Measurements from ENCODE around the gene PIP5K1B. TPM values are rescaled to one million over a fixed set of nuclear protein-coding genes. Genes with fewer than 3 reads are reported as not detected.

PIP5K1B gene
- total RNA-seq, 2 donors from 2014 or later: 3.9 to 7.1 TPM

DNA sequence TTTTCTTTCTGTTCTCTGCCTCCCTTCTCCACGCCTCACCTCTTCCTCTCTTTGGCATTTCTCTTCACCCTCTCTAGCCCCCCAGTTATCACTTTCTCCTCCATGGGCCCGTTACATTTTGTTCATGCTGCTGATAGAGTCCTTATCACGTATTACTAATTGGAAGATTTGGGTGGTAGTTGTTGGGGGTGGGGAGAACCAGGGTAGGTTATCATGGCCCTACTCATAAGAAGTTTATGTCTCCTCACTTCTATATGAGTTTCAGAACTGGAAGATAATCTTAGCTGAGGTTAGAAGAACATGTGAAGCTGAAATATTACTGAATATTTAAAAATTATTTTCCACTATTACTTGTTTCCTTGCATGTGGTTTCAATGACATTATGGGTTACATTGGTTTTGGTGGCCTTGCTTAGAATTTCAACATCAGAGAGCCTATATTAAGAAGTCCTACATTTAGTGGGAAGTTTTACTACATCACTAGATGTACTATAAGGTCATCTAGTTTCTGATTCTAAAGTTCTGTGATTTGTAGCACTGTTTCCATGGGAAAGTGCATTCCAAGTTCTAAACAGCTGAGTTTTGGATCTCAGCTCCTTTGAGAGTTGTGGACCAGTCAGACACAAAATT is 36.8 kb downstream of the PIP5K1B start:
- H3K27ac ChIP-seq: no peak overlapping the region
- peaks cover 2 to 15% of the 10 kb centered on the region in 2 donors for H3K4me1 ChIP-seq (ENCODE audit: control insufficient read depth in 1 of 2, low read depth in 2 of 2)
- no peaks in the 10 kb centered on the region for H3K36me3 ChIP-seq
- no peak overlapping the region for H3K4me3 ChIP-seq
- H3K9me3 ChIP-seq: no peaks in the 10 kb centered on the region
- DNase-seq (ENCODE audit: low spot score) (no peak), ATAC-seq (ENCODE audit: insufficient number of reproducible peaks, low FRiP score, low read depth) (no peak)
- H3K27me3 ChIP-seq (replicated peaks; ENCODE audit: insufficient read depth): no peaks in the 10 kb centered on the region
- TF ChIP-seq, protein P1, sequence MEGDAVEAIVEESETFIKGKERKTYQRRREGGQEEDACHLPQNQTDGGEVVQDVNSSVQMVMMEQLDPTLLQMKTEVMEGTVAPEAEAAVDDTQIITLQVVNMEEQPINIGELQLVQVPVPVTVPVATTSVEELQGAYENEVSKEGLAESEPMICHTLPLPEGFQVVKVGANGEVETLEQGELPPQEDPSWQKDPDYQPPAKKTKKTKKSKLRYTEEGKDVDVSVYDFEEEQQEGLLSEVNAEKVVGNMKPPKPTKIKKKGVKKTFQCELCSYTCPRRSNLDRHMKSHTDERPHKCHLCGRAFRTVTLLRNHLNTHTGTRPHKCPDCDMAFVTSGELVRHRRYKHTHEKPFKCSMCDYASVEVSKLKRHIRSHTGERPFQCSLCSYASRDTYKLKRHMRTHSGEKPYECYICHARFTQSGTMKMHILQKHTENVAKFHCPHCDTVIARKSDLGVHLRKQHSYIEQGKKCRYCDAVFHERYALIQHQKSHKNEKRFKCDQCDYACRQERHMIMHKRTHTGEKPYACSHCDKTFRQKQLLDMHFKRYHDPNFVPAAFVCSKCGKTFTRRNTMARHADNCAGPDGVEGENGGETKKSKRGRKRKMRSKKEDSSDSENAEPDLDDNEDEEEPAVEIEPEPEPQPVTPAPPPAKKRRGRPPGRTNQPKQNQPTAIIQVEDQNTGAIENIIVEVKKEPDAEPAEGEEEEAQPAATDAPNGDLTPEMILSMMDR (IDR thresholded peaks at IDR 0.05): no peak

DNA sequence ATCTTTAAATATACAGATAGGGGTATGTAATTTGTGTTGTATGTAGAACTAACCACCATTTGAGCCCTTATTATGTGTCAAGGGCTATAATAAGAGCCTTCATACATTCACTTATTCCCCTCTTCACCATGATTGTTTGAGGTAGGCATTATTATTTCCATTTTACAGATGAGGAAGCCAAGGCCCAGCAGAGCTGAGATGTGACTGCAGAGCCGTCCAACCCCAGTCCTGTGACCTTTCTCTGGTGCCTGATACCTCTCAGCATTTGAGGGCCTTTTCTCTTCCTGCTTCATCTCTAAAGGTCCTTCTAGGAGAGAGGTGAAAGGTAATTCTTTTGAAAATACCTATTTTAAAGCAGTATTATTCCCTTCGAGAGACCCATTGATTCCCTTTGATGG is 37.3 kb downstream of the PIP5K1B start:
- DNase-seq (ENCODE audit: low spot score): no peak
- H3K4me3 ChIP-seq: no peak overlapping the region
- no peaks in the 10 kb centered on the region for H3K36me3 ChIP-seq
- H3K9me3 ChIP-seq: no peaks in the 10 kb centered on the region
- H3K27ac ChIP-seq: no peak overlapping the region
- no peaks in the 10 kb centered on the region for H3K27me3 ChIP-seq (replicated peaks; ENCODE audit: insufficient read depth)
- H3K4me1 ChIP-seq (ENCODE audit: control insufficient read depth in 1 of 2, low read depth in 2 of 2): peaks cover 2 to 15% of the 10 kb centered on the region in 2 donors
- ATAC-seq (ENCODE audit: insufficient number of reproducible peaks, low FRiP score, low read depth): no peak
- TF ChIP-seq, protein P1 (IDR thresholded peaks at IDR 0.05): no peak

DNA sequence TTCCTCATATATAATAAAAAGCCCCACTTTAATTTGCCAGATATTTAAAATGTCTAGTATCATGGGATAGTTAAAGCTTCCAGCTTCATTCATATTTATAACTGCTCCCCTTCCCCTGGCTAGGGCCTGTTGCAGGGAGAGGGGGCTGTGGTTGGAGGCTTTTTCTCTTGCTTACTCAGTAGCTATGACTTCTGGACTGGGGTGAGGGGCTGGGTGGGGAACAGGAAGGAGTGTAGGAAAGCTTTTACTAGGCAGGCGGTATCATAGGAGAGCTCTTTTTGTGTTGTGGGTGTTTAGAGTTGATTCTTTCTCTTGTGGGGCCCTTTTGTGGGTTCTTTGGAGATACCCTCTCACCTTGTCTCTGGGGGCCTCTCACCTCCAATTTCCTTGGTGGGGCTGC is 39.4 kb downstream of the PIP5K1B start:
- Histone ChIP-seq H3K27ac (no peak overlapping the region), H3K4me3 (no peak overlapping the region), H3K27me3 (replicated peaks; ENCODE audit: insufficient read depth) (no peaks in the 10 kb centered on the region), H3K36me3 (no peaks in the 10 kb centered on the region), H3K4me1 (ENCODE audit: control insufficient read depth in 1 of 2, low read depth in 2 of 2) (peaks cover 2 to 15% of the 10 kb centered on the region in 2 donors), H3K9me3 (no peaks in the 10 kb centered on the region)
- no peak for DNase-seq (ENCODE audit: low spot score)
- ATAC-seq (ENCODE audit: insufficient number of reproducible peaks, low FRiP score, low read depth): no peak
- TF ChIP-seq, protein P1 (IDR thresholded peaks at IDR 0.05): no peak

DNA sequence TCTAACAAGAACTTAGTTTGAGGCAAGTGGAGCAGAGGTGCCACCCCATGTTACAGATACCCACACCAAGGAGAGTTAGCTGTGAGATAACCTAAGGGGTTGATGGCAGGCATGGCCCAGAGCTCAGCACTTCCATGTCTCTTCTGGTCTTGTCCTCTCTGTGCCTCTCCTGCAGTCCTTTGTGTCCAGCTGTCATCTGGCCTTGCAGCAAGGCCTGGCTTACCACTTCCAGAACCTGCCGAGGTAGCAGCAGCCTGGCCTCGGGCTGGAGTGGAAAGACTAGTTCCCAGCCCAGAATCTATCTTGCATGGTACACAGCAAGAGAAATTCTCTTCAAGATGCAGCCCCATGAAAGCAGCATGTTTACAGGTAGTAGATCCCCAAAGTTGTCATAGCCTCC is 41.5 kb downstream of the PIP5K1B start:
- TF ChIP-seq, protein P1 (IDR thresholded peaks at IDR 0.05): no peak
- no peaks in the 10 kb centered on the region for H3K36me3 ChIP-seq
- H3K4me3 ChIP-seq: no peak overlapping the region
- no peak overlapping the region for H3K27ac ChIP-seq
- DNase-seq (ENCODE audit: low spot score) (no peak), ATAC-seq (ENCODE audit: insufficient number of reproducible peaks, low FRiP score, low read depth) (no peak)
- no peaks in the 10 kb centered on the region for H3K9me3 ChIP-seq
- no peaks in the 10 kb centered on the region for H3K27me3 ChIP-seq (replicated peaks; ENCODE audit: insufficient read depth)
- peaks cover 0 to 6% of the 10 kb centered on the region in 2 donors for H3K4me1 ChIP-seq (ENCODE audit: control insufficient read depth in 1 of 2, low read depth in 2 of 2)

DNA sequence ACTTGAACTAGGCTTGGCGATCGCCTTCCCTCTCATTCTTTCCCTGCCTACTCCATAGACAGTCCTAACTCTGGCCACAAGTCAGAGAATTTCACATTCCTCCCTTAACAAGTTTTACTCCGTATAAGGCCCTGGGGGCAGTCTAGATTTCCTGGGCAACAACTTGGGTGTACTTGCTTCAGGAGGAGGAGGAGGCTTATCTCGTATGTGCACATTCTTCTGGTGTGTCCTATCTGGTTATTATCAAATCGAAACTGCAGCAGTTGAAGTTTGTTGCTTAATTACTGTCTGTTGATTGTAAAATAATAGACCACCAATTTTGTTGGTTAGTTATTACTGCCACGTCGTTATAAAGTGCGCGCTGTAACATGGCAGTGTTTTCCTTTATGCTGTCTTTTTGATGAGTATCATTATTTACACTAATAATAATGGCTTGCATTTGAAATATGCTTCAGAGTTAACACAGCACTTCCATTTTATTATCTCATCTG is 42.0 kb downstream of the PIP5K1B start:
- no peak for ATAC-seq (ENCODE audit: insufficient number of reproducible peaks, low FRiP score, low read depth)
- Histone ChIP-seq H3K9me3 (no peaks in the 10 kb centered on the region), H3K4me1 (ENCODE audit: control insufficient read depth in 1 of 2, low read depth in 2 of 2) (peaks cover 0 to 4% of the 10 kb centered on the region in 2 donors)

More for the DNA sequence above, 42.0 kb downstream of the PIP5K1B start:
- no peaks in the 10 kb centered on the region for H3K27me3 ChIP-seq (replicated peaks; ENCODE audit: insufficient read depth)
- H3K36me3 ChIP-seq: no peaks in the 10 kb centered on the region
- H3K27ac ChIP-seq: no peak overlapping the region
- H3K4me3 ChIP-seq: no peak overlapping the region
- TF ChIP-seq, protein P1 (IDR thresholded peaks at IDR 0.05): no peak
- DNase-seq (ENCODE audit: low spot score): no peak
